HepG2 (cell line): ENCODE results near the gene TPI1. TPM values are rescaled to one million over a fixed set of nuclear protein-coding genes. Genes with fewer than 3 reads are reported as not detected.

Source experiments
- DR1 ChIP-seq: sonication (generic); formaldehyde crosslinking; IDR thresholded peaks from 2 replicates; pipeline ENCODE4 v1.8.0; 2021; ENCODE audit warnings: mild to moderate bottlenecking, missing genetic modification reagents, inconsistent platforms
- EHMT2 ChIP-seq: fragments of 200-600 bp; sonication (generic); IDR thresholded peaks from 2 replicates; pipeline ENCODE4 v1.7.0; 2017; ENCODE audit warnings: antibody characterized with exemption, low read depth, low read length, borderline replicate concordance
- FOXA1 ChIP-seq, 2 experiments: fragments of 450-650 bp in 1 of 2; sonication (generic) in 1 of 2; formaldehyde crosslinking in 1 of 2; IDR thresholded peaks; 2 replicates each; pipeline versions ENCODE4 v1.4.0 to v1.6.1; 2016 to 2020; ENCODE audit warnings: missing genetic modification reagents in 1 of 2
- HOXA3 ChIP-seq: sonication (generic); formaldehyde crosslinking; IDR thresholded peaks from 2 replicates; pipeline ENCODE4 v1.5.0; 2020; ENCODE audit warnings: missing genetic modification reagents
- MATR3 ChIP-seq: sonication (generic); formaldehyde crosslinking; IDR thresholded peaks from 2 replicates; pipeline ENCODE4 v1.4.0; 2020; ENCODE audit warnings: missing genetic modification reagents
- ZNF468 ChIP-seq: sonication (generic); formaldehyde crosslinking; IDR thresholded peaks from 2 replicates; pipeline ENCODE4 v1.8.0; 2022; ENCODE audit warnings: mild to moderate bottlenecking, moderate library complexity, missing genetic modification reagents
- polyA plus RNA-seq, 8 experiments: library from polyadenylated mRNA; depleted of rRNA in 3 of 8; stranded (reverse) in 7 of 8; unstranded in 1 of 8; fragments of >200 nt; fragmentation: Illumina TruSeq in 4 of 8; extraction: Trizol in 4 of 8; gene quantifications; 2 replicates each; pipeline versions ENCODE4 v1.2.1 to v1.2.3, GENCODE V29; 2011 to 2016; ENCODE audit warnings: low read depth in 4 of 8, missing spikeins in 1 of 8, mixed read lengths in 1 of 8; ENCODE audit not compliant: insufficient read depth in 1 of 8
- total RNA-seq, 5 experiments: library from RNA; depleted of rRNA; stranded (reverse); fragments of >200 nt; fragmentation: Illumina TruSeq; extraction: Trizol; gene quantifications; 2 replicates each; pipeline ENCODE4 v1.2.3, GENCODE V29; 2016; ENCODE audit warnings: low read depth in 1 of 5
- TF ChIP-seq, protein P1 (sequence below): IDR thresholded peaks from 2 replicates; pipeline ENCODE4 v1.6.1; 2016; ENCODE audit warnings: missing compliant biosample characterization, missing genetic modification reagents, borderline replicate concordance
- TF ChIP-seq, protein P2 (sequence below): sonication (generic); formaldehyde crosslinking; IDR thresholded peaks from 2 replicates; pipeline ENCODE4 v1.4.0; 2020; ENCODE audit warnings: missing genetic modification reagents, mild to moderate bottlenecking, borderline replicate concordance
- TF ChIP-seq, protein P3 (sequence below): sonication (generic); formaldehyde crosslinking; IDR thresholded peaks from one replicate; pipeline ENCODE4 v1.5.1; 2020; ENCODE audit warnings: mild to moderate bottlenecking, missing genetic modification reagents; ENCODE audit errors: not compliant biosample characterization
- TF ChIP-seq, protein P4 (sequence below): IDR thresholded peaks from 2 replicates; pipeline ENCODE4 v1.6.1; 2016; ENCODE audit warnings: missing biosample characterization, missing genetic modification reagents, low read depth
- TF ChIP-seq, protein P5 (sequence below): sonication (generic); formaldehyde crosslinking; IDR thresholded peaks from 2 replicates; pipeline ENCODE4 v1.5.0; 2020; ENCODE audit warnings: mild to moderate bottlenecking, missing genetic modification reagents, borderline replicate concordance

The TPI1 gene
- total and polyA plus RNA-seq, 2 of the 13 experiments (the other 11 are each of a cell fraction or from before 2014, with no cell fraction given) = 945 to 2,535 TPM

DNA sequence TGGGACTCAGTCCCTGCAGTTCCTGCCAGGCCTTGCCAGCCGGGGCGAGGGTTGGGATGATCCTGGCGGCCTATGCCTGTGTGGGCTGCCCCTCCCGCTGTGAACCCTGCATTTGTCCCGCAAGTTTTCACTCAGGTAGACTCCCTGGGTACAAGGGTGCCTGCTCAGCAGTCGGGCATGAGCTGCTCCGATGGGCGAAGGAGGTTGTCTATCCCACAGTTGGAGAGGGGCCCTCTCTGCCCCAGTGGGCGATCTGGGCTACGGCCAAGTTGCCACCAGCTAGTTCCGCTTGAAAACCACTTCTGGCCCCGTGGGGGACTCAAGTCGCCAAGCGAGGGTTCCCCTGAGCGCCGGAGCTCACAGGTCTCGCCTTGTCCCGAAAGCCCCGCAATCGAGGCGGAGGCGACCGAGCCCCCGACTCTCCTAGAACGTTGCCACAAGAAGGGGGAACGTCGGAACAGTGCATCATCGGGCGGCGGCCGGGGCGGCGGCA, 365 bp upstream of the TPI1 start (continued):
- TF ChIP-seq, protein P1, sequence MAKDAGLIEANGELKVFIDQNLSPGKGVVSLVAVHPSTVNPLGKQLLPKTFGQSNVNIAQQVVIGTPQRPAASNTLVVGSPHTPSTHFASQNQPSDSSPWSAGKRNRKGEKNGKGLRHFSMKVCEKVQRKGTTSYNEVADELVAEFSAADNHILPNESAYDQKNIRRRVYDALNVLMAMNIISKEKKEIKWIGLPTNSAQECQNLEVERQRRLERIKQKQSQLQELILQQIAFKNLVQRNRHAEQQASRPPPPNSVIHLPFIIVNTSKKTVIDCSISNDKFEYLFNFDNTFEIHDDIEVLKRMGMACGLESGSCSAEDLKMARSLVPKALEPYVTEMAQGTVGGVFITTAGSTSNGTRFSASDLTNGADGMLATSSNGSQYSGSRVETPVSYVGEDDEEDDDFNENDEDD = no peak
- TF ChIP-seq MATR3 (CRISPR knock-in tag) (no peak), ZNF468 (CRISPR knock-in tag) (no peak), FOXA1 (IDR thresholded peaks at IDR 0.05) (no peak), FOXA1 (CRISPR knock-in tag; IDR thresholded peaks at IDR 0.05) (no peak), DR1 (CRISPR knock-in tag) (peak; percentile 2; the same call in 1 of the 2 replicates), EHMT2 (no peak), HOXA3 (CRISPR knock-in tag) (no peak)
- TF ChIP-seq, protein P2, sequence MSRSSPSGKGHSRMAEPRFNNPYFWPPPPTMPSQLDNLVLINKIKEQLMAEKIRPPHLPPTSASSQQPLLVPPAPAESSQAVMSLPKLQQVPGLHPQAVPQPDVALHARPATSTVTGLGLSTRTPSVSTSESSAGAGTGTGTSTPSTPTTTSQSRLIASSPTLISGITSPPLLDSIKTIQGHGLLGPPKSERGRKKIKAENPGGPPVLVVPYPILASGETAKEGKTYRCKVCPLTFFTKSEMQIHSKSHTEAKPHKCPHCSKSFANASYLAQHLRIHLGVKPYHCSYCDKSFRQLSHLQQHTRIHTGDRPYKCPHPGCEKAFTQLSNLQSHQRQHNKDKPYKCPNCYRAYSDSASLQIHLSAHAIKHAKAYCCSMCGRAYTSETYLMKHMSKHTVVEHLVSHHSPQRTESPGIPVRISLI (CRISPR knock-in tag) = no peak
- TF ChIP-seq, protein P3, sequence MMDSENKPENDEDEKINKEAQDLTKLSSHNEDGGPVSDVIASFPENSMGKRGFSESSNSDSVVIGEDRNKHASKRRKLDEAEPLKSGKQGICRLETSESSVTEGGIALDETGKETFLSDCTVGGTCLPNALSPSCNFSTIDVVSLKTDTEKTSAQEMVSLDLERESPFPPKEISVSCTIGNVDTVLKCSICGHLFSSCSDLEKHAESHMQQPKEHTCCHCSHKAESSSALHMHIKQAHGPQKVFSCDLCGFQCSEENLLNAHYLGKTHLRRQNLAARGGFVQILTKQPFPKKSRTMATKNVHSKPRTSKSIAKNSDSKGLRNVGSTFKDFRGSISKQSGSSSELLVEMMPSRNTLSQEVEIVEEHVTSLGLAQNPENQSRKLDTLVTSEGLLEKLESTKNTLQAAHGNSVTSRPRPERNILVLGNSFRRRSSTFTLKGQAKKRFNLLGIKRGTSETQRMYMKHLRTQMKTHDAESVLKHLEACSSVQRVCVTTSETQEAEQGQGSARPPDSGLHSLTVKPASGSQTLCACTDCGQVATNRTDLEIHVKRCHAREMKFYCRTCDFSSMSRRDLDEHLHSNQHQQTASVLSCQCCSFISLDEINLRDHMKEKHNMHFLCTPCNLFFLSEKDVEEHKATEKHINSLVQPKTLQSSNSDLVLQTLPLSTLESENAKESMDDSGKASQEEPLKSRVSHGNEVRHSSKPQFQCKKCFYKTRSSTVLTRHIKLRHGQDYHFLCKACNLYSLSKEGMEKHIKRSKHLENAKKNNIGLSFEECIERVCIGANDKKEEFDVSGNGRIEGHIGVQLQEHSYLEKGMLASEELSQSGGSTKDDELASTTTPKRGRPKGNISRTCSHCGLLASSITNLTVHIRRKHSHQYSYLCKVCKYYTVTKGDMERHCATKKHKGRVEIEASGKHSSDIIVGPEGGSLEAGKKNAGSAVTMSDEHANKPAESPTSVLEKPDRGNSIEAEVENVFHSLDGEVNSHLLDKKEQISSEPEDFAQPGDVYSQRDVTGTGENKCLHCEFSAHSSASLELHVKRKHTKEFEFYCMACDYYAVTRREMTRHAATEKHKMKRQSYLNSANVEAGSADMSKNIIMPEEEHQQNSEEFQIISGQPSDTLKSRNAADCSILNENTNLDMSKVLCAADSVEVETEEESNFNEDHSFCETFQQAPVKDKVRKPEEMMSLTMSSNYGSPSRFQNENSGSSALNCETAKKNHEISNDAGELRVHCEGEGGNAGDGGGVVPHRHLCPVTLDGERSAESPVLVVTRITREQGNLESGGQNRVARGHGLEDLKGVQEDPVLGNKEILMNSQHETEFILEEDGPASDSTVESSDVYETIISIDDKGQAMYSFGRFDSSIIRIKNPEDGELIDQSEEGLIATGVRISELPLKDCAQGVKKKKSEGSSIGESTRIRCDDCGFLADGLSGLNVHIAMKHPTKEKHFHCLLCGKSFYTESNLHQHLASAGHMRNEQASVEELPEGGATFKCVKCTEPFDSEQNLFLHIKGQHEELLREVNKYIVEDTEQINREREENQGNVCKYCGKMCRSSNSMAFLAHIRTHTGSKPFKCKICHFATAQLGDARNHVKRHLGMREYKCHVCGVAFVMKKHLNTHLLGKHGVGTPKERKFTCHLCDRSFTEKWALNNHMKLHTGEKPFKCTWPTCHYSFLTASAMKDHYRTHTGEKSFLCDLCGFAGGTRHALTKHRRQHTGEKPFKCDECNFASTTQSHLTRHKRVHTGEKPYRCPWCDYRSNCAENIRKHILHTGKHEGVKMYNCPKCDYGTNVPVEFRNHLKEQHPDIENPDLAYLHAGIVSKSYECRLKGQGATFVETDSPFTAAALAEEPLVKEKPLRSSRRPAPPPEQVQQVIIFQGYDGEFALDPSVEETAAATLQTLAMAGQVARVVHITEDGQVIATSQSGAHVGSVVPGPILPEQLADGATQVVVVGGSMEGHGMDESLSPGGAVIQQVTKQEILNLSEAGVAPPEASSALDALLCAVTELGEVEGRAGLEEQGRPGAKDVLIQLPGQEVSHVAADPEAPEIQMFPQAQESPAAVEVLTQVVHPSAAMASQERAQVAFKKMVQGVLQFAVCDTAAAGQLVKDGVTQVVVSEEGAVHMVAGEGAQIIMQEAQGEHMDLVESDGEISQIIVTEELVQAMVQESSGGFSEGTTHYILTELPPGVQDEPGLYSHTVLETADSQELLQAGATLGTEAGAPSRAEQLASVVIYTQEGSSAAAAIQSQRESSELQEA = peak; percentile 9
- TF ChIP-seq, protein P4, sequence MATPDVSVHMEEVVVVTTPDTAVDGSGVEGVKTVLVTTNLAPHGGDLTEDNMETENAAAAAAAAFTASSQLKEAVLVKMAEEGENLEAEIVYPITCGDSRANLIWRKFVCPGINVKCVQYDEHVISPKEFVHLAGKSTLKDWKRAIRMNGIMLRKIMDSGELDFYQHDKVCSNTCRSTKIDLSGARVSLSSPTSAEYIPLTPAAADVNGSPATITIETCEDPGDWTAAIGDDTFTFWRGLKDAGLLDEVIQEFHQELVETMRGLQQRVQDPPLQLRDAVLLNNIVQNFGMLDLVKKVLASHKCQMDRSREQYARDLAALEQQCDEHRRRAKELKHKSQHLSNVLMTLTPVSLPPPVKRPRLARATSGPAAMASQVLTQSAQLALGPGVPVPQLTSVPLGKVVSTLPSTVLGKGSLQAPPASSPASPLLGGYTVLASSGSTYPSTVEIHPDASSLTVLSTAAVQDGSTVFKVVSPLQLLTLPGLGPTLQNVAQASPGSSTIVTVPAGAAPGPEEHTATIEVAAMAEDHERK = no peak
- TF ChIP-seq, protein P5, sequence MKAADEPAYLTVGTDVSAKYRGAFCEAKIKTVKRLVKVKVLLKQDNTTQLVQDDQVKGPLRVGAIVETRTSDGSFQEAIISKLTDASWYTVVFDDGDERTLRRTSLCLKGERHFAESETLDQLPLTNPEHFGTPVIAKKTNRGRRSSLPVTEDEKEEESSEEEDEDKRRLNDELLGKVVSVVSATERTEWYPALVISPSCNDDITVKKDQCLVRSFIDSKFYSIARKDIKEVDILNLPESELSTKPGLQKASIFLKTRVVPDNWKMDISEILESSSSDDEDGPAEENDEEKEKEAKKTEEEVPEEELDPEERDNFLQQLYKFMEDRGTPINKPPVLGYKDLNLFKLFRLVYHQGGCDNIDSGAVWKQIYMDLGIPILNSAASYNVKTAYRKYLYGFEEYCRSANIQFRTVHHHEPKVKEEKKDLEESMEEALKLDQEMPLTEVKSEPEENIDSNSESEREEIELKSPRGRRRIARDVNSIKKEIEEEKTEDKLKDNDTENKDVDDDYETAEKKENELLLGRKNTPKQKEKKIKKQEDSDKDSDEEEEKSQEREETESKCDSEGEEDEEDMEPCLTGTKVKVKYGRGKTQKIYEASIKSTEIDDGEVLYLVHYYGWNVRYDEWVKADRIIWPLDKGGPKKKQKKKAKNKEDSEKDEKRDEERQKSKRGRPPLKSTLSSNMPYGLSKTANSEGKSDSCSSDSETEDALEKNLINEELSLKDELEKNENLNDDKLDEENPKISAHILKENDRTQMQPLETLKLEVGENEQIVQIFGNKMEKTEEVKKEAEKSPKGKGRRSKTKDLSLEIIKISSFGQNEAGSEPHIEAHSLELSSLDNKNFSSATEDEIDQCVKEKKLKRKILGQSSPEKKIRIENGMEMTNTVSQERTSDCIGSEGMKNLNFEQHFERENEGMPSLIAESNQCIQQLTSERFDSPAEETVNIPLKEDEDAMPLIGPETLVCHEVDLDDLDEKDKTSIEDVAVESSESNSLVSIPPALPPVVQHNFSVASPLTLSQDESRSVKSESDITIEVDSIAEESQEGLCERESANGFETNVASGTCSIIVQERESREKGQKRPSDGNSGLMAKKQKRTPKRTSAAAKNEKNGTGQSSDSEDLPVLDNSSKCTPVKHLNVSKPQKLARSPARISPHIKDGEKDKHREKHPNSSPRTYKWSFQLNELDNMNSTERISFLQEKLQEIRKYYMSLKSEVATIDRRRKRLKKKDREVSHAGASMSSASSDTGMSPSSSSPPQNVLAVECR (CRISPR knock-in tag) = no peak
